T-helper 9 cell (primary cell): ENCODE results near the gene CDPF1.

Experiments used
- DNase-seq: peaks from one replicate; pipeline ENCODE4 v3.0.0-alpha.2; 2020
- total RNA-seq, 2 donors: gene quantifications; one replicate each; lab custom pipeline; 2026; lab: John Stamatoyannopoulos, UW

Gene CDPF1, protein sequence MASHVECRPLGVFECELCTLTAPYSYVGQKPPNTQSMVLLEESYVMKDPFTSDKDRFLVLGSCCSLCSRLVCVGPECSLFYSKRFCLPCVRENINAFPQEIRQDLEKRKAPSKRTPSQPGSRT
- 2.7 to 10.2 reads per million in 2 donors for total RNA-seq

DNA sequence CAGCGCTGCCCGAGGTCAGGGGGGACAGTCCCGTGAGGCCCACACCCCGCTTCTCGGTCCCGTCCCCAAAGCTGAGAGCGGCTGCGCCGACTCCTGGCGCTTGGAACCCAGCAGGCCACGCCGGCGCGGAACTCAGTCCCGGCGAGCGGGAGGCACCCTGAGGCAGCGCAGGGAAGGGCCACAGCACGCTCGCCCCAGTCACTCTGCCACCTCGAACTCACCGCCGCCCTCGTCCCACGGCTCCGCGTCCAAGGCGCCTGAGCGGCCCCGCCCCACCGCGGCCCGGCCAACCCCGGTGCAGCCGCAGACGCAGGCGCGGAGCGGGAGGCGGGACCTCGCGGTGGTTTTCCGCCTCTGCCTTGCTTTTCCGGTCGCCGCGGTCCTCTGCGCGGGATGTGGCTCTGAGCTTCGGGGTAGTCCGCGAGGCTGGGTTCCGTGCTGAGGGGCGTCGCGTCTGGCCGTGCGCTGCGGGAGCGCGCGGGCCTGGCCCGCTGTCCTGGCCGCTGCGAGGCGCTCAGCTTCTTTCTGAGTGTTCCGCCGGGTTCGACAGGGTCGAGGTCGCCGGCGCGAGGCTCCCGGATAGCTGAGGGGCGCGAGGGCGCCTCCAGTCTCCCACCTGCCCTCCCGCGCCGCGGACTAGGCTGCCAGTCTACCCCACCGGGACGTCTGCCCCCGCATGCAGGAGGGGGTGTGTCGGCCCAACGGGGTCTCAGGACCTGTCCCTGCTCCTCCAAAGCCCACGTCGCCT lies at the start of gene CDPF1:
CDPF1 (minus strand) TSS at position 259 of the 748 bp plus-strand sequence. CDS start 2,009 bp downstream, outside the sequence.
- DNase-seq = peak; percentile 83

DNA sequence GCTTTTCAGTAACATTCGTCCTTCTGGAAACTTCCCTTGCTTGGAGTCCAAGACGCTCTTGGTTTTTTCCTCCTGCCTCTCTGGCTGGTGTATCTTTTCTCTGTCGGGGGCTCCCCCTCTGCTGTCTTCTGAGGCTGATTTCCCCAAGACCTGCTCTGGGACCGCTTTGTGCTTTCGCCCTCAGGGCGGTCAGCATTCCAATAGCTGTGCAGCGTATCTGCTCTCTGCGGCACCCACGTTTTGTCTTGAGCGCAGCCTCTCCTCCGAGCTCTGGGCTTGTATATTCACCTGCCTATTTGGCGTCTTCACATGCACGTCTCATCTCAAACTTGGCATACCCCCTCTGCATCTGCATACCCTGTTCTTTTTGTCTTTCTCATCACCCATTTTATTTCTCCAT lies 49.0 kb upstream of the CDPF1 start:
- DNase-seq = no peak

DNA sequence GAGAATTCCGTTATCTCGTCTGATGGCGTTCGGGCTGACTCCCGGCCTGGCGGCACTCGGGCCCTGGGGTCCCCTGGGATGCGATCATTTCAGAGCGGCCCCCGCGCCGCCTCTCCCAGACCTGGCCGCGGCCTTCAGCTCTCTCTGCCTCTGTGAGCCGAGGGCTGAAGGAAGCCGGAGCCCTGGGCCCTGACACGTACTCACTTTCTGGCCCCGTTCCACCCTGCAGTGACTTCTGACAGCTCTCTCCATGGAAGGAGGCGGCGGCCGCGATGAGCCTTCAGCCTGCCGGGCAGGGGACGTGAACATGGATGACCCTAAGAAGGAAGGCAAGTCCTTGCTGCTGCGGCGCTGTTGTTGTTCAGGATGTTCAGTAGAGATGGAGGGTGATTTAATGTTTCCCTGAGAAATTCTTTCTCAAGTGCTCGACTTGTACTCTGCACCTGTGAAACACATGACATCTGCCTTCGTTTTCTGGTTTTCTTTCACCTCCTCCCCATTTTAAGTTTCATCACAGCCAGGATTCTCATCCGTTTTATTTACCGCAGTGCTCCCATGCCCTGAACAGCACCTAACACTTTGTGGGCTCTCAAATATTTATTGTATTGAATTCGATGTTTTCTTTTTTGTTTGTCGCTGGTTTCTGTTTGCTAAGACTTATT lies 47.2 kb upstream of the CDPF1 start:
- no peak for DNase-seq

DNA sequence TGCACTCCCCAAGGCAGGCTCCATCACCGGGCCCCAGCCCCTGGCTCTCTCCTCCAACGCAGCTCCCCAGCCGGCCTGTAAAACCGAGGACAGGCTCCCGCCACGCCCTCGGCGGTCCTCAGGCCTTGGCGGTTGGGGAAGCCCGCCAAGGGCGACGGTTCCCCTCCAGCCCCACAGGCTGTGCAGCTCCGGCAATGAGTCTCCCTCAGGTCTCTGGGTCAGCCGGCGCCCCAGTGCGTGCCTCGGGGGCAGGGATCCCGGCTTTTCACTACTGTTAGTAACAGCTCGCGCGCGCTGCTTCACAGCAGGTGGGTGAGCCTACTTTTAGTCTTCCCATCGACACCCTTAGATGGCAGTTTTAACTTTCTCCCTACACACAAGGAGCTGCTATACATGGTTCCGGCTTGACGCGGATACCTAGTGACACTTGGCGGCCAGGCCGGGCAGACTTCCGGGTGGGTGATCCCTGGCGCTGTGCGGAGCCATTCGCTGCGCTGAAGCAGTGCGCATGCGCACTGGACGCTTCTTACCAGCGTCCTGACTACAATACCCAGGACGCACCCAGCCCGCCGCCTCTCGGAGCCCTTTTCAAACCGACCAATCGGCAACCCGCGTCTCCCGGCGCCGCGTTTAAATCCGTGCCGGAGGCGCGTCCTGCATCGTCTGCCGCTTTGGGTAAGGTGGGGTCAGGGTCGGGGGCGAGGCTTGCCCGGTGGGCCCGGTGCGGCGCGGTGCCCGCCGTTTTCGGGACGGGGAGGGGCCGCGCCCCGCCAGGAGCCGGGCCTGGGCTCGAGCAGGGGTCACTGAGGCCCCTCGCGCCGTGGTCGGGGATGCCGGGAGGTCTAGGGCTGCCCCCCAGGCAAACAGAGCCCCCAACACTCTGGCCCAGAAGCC lies 46.4 kb upstream of the CDPF1 start, which contains the start of gene GTSE1:
GTSE1 (plus strand) TSS at position 614 of the 894 bp plus-strand sequence. CDS start 531 bp downstream, outside the sequence.
- DNase-seq = peak; percentile 94

DNA sequence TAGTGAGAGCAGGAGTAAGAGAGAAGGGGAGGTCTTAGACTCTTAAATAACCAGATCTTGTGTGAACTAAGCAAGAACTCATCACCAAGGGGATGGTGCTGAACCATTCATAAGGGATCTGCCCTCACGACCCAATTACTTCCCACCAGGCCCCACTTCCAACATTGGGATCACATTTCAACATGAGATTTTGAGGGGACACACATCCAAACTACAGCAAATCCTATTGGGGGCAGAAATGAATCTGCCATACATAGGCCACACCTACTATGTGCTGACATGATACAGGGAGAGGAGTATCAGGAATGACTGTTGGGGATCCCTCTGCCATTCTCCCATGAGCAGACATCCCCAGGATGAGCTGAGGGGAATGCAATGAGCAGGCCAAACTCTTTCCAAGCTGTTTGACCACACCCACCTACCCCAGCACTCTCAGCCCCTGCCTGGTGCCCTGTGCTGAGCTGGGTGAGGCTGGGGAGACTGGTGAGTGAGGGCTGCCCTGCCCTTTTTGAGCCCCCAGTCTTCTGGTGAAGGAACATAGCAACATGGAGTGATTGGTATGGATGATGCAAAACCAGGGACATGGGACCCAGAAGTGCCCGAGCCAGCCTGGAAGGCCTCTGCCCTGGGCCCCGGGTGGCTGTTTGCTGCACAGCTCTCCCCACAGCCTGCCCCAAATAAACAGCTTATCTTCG lies 45.3 kb upstream of the CDPF1 start:
- no peak for DNase-seq

DNA sequence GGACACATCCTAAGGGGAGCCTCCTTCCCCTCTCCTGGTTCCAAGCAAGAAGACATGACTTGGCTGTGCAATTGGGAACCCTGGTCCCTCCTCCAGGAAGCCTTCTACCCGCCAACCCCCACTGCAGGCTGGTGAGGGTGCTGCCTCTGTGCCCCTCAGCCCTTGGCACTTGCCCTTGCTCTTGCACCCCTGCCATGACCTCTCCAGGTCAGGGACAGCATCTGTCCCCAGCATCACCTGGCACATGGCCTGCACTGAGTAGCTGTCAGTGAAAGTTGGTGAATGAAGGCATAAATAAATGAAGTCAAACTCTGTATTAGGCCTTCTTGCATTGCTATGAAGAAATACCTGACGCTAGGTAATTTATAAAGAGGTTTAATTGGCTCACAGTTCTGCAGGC lies 44.7 kb upstream of the CDPF1 start:
- no peak for DNase-seq

DNA sequence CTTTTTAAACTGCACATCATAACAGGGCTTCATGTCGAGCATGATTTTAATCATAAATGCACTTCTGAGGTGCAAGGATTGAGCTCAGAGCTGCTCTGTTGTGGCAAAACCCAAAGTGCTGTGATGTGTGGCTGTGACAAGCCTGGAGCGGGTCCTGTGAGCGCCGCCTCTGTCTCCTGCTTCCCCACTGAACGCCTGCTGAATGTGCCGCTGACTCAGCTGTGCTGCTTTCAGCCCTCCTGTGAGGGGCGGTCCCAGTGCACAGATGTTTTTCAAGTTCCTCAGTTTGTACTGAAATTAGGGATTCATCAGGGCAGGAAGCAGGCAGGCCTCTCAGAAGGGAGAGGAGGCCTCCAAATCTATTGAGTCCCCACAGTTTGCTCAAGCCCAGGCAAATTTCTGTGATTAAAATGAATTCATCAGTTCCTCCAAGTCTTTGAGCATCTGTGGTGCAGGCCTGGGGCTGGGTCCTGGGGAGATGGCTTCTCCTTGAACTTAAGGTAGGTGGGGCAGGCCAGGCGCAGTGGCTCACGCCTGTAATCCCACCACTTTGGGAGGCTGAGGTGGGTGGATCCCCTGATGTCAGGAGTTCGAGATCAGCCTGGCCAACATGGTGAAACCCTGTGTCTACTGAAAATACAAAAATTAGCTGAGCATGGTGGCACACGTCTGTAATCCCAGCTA lies 43.6 kb upstream of the CDPF1 start:
- DNase-seq = no peak

DNA sequence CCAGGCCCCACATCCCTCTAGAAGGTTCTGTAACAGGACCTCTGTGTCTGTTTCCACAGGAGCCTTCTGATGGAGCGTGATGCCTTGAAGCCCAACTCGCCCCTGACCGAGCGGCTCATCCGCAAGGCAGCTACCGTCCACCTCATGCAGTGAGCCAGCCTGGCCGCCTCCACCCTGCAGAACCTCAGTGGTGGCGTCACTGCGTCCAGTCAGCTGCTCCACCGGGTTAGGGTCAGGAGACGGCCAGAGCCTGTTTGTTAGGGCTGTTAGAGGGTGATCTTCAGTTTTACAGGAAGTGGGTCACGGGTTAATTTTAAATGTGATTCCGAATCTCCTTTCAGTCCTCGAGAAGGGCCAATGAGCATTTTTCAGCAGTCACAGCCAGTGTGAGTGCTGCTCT lies 42.6 kb upstream of the CDPF1 start:
- no peak for DNase-seq

DNA sequence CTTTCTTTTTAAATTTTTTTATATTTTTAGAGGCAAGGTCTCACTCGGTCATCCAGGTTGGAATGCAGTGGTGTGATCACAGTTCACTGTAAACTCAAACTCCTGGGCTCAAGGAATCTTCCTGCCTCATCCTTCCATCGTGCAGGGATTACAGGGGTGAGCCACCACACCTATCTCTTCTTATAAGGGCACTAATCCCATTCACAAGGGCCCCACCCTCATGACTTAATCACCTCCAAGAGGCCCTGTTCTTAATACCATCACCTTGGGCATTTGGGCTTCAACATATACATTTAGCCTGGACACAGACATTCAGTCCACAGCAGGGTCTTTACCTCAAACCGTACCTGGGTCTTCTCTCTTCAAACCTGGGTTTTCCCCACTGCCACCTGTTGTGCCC lies 42.1 kb upstream of the CDPF1 start:
- no peak for DNase-seq

DNA sequence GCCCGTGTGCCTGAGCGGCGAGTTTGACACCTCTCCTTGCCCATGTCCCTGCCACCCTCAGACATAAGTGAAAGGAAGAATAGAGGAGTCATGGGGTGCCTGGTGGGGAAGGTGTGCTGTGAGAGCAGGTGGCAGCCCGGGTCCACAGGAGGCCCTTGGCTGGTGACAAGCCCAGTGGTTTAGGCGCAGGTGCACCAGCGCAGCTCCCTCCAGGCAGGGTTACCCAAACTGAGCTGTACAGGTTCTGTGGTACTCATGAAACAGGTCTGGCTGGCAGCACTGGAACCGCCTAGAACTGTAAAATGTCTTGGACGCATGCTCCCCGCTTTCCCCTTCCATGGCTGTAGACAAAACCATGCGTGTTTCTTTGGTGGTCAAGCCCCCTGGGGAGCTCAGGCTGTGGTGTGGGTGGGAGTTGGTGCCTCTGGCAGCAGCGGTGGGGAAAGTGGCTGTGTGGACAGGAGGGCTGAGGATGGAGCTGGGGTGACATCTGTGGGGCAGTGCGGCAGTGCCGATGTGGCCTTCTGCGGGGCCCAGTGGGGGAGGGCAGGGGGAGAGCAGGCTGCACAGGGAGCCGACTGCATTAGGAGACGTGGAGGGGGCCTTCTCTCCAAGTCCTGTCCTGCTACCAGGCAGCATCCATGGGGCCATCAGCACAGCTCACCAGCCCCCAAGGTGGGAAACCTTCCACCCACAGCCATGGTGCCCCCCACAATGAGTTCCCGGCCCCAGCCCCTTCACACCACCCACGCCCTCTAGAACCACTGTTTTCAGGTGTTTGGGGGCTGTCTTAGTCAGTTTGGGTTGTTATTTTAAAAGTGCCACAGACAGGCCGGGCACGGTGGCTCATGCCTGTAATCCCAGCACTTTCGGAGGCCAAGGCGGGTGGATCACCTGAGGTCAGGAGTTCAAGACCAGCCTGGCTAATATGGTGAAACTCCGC lies 41.0 kb upstream of the CDPF1 start:
- no peak for DNase-seq

DNA sequence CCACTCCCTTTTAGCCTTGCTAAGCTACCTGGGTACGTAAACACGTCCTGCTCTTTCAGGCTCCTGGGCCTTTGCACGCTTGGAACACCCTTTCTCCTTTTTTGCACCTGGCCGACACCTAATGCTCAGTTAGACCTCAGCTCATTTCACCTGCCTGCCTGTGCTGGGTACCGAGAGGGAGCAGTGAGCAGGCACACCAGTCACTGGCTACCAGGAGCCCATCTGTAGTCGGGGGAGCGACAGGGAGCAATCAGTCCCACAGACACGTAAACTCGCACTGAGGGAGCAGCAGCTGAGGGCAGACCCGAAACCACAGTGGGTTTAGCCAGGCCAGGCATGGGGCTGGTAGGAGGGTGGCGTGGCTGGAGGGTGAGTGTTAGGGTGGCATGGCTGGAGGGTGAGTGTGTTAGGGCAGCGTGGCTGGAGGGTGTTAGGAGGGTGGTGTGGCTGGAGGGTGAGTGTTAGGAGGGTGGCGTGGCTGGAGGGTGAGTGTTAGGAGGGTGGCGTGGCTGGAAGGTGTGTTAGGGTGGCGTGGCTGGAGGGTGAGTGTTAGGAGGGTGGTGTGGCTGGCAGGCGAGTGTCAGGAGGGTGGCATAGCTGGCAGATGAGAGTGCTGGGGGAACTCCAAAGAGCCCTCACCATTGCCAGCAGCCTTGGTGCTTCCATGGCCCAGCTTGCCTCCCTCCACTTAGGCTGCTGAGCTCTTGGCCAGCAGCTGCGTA lies 40.2 kb upstream of the CDPF1 start:
- DNase-seq = no peak

DNA sequence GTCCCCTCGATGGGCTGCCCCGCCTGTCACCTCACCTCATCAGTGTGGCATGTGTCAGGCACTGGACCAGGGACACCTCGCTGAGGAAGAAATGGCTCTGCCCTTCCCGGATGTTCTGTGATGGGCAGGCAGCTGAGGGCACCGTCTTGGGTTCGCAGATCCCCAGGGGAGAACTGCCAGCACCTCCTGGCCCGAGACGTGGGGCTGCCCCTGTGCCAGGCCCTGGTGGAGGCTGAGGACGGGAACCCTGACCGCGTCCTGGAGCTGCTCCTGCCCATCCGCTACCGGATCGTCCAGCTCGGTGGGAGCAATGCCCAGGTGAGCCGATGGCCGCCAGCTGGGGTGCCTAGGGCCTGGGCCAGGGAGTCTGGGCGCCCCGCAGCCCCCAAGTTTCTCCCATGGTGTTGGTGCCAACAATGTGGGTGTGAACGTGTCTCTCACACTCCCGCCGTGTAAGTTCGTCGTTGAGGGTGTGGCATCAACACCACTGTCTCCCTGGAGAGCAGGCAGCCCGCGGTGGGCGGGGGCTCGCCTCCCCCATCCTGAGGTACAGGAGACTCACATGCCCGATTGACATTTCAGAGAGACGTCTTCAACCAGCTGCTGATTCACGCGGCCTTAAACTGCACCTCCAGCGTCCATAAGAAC lies 39.3 kb upstream of the CDPF1 start:
- DNase-seq = no peak

DNA sequence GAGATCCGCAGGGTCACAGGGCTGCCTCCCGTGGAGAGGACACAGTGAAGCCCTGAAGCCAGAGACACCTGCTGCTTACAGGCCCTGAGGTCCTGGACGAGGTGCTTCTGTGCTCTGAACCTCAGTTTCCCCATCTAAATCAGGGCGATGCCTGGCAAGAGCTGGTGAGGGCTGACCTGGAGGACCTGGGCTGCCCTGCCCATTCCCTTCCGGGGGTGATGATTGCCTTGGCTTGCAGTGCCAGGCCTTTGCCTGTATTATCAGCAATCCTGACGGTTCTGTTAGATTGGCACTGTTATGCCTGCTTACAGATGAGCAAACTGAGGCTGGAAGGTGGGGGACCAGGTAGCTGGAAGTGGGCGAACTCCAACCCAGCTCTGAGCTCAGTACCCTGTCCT lies 38.8 kb upstream of the CDPF1 start:
- no peak for DNase-seq

DNA sequence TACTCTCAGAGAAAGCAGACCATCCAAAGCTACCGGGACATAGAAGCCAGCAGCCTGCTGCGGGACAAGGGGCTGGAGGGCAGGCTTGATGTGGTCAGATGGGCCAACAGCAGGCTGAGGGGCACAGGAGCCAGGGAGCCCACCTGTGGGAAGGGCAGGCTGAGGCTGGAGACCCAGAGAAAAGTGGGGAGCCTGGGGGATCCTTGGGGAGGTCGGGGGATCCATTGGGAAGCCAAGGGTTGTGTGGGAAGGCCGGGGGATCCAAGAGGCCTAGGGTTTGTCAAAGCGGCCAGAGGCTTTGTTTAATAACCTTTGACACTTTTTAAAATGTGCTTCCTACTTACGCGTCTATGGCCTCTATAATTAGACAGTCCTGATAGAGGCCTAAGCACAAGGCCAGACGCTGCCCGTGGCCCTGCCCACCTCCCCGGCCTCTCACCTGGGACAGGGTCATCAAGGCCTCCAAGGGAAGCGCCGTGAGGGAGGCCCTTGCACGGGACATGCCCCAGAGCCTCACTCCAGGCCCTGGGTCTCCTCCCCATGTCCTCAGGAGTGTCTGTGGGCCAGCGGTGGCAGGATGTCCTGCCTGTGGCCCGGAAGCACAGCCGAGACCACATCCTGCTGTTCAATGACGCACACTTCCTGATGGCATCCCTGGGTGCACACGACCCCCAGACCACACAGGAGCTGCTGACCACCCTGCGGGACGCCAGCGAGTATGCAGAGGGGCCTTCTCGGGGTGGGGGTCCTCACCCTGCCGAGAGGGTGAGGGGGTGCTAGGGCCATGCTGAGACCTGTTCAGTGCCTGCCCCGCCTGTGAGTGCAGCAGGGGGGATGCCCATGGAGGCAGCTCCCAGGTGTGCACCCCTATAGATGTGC lies 38.0 kb upstream of the CDPF1 start:
- no peak for DNase-seq

DNA sequence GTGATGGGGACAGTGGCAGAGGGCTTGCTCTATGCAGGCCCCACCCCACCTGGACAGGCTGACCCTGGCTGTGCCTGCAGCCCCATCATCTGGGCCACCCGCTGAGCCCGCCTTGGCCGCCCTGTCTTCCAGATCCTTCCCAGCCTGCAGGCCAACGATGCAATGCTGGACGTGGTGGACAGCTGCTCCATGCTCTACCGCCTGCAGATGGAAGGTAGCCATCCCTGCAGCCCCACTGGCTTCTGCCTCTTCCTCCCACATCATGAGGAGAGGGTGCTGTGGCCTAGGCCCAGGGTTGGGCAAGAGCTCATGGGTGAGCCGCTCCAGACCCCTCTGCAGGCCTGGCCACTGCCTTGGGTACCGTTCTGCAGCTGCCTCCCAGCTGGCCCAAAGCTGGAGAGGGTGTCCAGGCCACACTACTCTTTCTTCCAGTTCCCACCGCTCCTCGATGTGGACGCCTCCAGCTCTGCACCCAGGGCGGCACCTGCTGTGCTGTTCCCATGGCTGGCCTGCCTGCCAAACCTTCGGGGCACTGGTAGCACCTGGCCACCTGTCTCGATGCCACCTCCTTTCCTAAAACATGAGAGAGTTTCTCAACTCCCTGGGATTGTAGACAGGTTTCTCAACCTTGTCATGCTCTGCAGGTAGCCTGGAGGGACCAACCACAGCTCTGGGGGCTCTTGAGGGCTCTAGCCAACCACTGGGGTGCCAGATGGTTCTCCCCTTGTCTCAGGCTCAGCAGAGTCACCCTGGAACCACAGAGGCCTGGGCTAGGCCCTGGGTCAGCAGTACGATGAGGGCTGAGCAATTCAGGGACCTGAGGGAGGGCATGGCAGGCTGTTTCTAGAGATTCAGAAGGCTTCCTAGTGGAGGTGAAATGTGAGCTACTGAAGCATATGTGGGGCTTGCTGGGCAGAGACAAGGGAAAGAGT lies 37.1 kb upstream of the CDPF1 start:
- no peak for DNase-seq

DNA sequence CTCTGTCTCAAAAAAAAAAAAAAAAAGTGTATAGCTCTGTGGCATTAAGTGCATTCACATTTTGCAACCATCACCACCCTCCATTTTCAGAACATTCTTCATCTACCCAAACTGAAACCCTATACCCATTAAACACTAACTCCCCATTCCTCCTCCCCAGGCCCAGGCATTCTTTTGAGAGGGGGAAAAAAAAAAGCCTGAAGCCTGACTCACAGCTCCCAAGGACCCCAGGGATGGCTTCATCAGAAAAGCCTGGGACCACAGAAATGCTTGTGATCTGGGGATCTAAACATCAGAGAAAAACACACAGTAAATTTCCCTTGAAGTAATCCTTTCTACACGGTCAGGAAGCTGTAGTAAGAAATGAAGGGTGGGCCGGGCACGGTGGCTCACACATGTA lies 35.9 kb upstream of the CDPF1 start:
- no peak for DNase-seq
